GM12892 (cell line): ENCODE measurements around the gene PODN.

Source experiments
- POLR2A ChIP-seq: IDR thresholded peaks from 2 replicates; pipeline ENCODE4 v1.6.1; 2011; ENCODE audit warnings: low read depth, low read length, control low read depth
- POLR2AphosphoS5 ChIP-seq: IDR thresholded peaks from 2 replicates; pipeline ENCODE4 v1.6.1; 2011; ENCODE audit warnings: low read depth, low read length, control low read depth

DNA sequence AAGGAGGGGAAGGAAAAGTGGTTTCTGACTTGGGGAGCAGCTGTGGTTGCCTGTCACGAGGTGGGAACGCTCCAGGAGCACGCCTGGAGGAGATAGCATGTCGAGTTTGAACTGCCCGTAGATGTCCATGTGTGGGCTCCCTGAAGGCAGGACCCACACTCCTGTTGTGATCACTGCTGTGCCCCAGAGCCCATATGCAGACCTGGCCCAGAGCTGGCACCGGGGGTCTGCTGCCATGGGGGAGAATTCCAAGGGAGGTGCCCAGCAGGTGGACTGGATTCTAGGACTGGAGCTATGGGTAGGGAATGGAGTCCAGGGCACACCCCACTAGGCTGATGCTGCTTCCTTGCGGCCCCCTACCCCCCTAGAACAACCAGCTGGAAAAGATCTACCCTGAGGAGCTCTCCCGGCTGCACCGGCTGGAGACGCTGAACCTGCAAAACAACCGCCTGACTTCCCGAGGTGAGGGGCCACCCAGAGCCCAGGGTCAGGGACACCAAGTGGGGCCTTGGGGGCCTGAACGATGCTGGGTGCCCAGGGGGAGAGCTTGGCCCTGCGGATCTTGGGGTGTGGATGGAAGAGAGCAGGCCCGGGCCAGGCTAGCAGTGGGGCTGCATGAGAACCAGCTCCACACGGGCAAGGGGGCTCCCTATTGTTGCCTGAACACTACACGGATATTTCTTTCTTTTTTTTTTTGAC, 9.3 kb downstream of the PODN start:
- TF ChIP-seq POLR2A (no peak), POLR2AphosphoS5 (no peak)
